Lower leg skin (tissue), 3 donors: ENCODE results near the gene HYAL1.

Experiments used
- POLR2A ChIP-seq, 2 donors: fragments of 450-650 bp; IDR thresholded peaks; one replicate each; pipeline ENCODE4 v1.6.1; 2016 to 2017; ENCODE audit warnings: antibody characterized with exemption in 2 of 2, mild to moderate bottlenecking in 1 of 2, moderate library complexity in 1 of 2
- TF ChIP-seq, protein P1 (sequence below), 3 donors: fragments of 450-650 bp; IDR thresholded peaks; one replicate each; pipeline ENCODE4 v1.5.1; 2016; ENCODE audit warnings: antibody characterized with exemption in 3 of 3, mild to moderate bottlenecking in 3 of 3, moderate library complexity in 2 of 3

DNA sequence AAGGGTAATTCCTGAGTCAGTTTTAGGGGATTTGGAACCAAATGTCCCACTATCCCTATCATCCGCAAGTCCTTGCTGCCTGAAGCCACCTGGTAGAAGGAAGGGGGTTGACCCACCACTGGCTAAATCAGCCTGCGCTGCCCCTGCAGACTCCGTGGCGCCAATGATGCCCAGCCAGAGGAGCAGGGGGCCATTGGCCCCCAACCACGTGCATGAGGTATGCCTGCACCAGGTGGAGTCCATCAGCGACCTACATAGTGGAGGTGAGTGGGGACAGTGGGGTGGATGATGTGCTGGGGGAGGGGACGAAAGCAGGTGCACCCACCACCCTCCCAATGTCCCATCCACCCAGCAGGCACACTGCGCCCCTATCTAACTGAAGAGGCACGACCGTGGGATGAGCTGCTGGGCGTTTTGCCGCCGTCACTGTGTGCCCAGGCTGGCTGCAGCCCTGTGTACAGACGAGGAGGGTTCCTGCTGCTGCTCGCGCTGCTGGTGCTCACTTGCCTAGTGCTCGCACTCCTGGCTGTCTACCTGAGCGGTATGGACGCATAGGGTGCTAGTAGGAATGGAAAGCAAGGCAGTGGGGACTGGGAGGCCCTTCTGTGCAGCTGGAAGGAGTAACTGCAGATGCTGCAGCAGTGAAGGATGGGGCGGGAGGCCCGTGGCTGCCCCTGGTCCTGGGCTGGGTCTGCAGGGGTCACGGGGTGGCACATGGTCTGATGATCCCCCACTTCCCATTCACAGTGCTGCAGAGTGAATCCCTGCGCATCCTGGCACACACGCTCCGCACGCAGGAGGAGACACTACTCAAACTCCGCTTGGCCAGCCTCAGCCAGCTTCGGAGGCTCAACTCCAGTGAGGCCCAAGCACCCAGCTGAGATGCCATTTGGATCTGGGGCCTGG is 16.8 kb downstream of the HYAL1 start:
- no peak for TF ChIP-seq POLR2A (IDR thresholded peaks at IDR 0.05)
- TF ChIP-seq, protein P1, sequence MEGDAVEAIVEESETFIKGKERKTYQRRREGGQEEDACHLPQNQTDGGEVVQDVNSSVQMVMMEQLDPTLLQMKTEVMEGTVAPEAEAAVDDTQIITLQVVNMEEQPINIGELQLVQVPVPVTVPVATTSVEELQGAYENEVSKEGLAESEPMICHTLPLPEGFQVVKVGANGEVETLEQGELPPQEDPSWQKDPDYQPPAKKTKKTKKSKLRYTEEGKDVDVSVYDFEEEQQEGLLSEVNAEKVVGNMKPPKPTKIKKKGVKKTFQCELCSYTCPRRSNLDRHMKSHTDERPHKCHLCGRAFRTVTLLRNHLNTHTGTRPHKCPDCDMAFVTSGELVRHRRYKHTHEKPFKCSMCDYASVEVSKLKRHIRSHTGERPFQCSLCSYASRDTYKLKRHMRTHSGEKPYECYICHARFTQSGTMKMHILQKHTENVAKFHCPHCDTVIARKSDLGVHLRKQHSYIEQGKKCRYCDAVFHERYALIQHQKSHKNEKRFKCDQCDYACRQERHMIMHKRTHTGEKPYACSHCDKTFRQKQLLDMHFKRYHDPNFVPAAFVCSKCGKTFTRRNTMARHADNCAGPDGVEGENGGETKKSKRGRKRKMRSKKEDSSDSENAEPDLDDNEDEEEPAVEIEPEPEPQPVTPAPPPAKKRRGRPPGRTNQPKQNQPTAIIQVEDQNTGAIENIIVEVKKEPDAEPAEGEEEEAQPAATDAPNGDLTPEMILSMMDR (IDR thresholded peaks at IDR 0.05): no peak
